HG03571 (cell line): Measurements from ENCODE around the gene HELZ2.
"Not testable (repeated sequence)": the region's sequence is repeated elsewhere in the genome, so short reads cannot be mapped to it uniquely, and the experiment has no call there.

ENCODE experiments used
- ATAC-seq: cut with Tn5 transposase; IDR thresholded peaks from one replicate; pipeline ENCODE4 v1.9.1; 2021; ENCODE audit not compliant: unreplicated experiment

HELZ2 gene

DNA sequence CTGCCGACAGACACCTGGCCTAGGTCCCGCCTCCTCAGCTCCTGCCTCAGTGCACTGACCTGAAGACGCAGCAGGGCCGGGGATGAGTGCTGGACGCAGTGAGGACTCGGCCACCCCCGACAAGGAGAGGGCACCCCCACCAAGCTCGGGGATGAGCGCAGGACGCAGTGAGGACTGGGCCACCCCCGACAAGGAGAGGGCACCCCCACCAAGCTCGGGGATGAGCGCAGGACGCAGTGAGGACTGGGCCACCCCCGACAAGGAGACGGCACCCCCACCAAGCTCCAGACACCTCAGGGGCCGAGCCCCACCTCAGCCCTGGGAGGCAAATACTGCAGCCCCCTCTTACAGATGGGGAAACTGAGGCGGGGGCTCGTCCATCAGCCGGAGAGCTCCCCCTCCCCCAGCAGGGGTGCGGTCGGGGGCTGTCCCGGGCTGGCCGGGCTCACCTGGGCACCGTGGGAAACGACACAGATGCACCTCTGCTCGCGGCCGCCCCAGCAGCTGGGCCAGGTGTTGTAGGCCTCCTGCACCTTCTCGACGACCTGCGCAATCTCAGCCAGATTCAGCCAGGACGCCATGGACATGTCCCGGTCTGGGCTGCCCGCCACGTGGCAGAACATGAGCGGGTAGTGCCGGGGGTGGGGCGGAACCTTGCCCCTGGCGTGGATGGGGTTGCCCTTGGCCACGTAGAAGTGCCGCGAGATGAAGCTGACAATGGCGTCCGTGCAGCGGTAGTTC, 7.5 kb downstream of the HELZ2 start:
- no peak for ATAC-seq

DNA sequence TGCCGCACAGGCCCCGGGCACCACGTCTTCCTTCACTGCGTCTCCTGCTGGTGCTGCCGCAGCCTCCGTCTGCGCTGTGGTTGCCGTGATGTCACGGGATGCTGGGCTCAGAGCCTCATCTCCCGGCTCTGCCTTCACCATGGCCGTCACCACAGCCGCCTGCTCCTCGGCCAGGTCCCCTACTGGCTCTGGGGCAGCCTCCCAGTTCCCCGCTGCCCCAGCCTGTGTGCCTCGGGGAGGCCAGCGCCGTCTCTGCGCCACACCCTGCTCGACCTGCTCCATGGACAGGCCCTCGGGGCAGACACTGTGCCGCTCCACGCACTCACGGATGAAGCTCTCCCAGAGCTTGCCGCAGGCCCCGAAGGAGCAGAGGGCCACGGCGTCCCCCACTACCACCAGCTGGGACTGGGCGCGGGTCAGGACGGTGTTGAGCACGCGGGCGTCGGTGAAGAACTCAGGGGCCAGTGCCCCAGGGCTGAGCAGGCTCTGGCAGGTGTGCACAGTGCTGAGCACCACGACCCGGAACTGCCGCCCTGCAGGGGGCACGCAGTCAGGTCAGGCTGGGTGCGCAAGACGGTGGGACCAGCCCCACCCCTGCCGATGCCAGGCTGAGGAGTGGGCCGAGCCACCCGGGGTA, 8.2 kb downstream of the HELZ2 start:
- ATAC-seq, result no peak

DNA sequence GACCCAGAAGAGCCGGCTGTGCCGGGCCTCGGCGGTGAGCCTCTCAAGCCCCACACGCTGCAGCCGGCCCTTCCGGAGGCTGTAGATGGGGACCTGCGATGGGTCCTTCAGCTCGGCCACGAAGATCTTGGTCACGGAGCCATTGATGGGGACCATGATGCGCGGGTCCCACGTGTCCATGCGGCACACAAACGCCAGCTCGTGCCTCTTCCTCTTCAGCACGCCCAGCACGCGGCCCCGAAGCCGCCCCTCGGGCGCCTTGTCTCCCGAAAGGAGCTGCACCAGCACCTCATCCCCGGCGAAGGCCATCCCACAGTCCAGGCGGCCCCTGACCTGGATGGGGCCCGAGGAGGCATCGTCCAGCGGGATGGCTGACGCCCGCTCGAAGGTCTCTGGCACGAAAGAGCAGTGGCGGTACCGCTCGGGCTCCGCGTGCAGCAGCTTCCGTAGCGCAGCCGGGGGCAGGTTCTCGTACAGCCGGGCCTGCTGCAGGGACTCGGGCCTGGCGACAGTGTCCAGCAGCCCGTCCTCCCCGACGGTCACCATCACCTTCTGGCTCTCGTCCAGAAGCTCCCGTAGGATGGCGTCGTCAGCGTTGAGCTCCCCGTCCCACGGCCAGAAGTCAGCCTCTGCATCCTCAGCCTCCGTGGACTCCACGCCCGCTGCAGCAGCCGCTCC, 8.9 kb downstream of the HELZ2 start:
- ATAC-seq, result no peak

DNA sequence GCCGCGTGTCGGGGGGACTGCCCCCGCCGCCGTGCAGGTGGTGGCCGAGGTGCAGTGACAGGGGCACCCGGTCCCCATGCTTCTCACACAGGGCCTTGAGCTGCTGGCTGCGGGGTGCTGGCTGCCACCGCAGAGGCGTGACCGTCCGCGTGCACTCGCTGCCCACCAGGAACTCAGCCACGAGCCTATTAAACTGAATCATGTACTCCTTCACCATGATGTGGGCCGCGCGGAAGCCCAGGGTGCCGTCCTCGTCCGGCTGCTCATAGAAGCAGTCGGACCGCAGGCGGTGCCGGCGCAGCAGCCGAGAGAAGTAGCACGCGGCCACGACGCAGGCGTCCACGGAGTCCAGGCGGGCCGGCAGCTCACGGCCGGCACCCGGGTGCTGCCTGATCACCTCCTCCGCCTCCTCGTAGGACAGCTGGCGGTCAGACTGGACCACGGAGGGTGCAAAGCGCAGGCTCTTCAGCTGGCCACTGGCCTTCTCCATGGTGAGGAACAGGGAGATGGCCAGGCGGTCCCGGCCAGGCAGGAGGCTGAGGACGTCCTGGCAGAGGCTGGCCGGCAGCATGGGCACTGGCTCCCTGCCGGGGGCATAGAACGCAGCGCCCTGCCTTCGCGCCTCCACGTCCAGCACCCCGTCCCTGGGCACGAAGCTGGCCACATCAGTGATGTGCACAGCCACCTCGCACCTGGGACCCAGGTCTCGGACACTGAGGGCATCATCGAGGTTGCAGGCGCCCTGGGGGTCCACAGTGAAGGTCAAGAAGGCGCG, 9.8 kb downstream of the HELZ2 start:
- no peak for ATAC-seq

DNA sequence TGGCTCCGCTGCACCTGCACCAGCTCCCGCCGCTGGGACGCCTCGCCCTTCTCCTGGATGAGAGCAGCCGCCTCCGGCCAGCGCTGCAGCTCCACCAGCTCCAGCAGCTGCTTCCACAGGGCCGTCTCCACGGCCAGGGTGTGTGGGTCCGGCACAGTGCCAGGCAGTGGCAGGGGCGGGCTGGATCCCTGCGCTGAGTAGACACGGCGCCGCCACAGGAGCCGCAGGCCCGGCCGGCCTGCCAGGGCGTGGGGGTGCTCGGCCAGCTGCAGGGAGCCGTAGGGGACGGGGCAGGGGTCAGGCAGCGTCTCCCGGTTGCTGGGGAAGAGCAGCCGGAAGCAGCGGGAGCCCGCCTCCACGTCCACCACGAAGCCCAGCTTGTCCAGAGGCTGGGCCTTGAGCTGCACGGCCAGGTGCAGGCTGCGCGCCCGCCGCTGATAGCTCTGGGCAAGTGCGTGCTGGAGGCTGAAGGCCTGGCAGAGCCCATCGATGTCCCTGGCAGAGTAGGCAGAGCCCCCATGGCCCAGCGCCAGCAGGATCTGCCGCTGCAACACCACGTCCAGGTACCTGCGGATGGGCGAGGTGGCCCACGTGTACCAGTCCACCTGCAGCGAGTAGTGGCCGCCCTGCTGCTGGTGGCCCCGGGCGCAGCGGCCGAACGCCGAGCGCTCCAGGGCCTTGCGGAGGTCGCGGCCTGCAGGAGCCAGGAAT, 10.7 kb downstream of the HELZ2 start:
- no peak for ATAC-seq

DNA sequence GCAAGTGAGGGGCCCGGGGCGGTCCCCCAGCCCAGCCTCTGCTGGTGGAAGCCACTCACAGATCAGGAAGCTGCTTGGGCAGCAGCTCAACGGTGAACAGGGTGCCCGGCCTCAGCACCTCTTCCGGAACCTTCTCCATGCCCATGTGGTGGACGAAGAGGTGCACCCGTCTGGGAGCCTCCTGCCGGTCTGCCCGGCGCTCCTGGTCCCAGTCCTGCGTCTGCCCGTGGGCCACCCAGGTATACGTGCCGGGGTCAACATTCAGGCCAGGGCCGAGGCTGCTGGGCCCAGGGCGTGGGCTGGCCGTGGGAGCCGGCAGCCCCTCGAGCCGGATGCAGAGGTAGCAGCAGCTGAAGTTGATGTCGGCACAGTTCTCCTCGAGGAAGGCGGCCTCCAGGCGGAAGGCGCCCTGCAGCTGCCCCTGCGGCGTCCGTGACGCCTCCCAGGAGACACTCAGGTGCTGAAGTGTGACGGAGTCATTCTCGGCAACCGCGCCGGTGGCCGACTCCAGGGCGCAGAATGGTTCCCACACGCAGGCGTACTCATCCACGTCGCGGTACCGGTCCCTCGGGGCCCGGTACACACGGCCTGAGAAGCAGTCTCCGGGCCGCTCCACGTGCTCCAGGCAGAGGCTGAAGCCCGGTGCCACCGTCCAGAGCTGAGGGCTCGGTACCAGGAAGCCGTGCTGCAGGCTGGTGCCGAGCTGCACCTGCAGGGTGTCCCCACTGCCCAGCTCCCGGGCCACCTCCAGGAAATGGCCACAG, 11.4 kb downstream of the HELZ2 start:
- no peak for ATAC-seq

DNA sequence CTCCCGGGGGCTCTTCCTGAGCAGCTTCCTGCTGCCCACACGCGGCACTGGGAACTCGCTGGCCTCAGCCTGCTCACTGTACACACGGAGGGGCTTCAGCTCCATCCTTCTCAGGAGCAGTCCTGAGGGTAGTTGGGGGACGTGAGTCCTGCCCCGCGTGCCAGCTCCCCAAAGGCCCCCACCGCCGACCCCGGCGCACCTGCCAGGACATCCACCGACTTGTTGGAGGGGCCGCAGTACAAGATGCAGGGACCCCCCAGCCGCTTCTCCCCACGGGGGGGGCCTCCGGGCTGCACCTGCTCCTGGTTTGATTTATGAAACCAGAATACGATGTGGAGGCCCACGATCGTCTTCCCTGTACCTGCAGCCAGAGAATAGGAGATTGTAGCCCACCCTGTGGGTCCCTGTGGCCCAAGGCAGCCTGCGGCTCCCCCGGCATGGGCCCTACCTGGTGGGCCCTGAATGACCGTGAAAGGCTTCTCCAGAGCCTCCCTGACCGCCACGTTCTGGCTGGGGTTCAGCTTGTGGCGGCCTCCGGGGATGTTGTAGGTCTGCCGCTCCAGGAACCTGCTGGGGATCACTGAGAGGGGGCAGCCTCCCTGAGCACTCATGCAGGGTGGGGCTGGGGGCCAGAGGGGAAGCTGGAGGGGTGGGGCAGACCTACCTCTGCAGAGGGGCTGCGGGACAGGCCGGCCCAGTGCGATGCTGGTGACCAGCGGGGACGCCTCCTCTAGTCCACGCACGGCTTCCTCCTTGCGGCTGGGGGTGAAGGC, 12.2 kb downstream of the HELZ2 start:
- no peak for ATAC-seq

DNA sequence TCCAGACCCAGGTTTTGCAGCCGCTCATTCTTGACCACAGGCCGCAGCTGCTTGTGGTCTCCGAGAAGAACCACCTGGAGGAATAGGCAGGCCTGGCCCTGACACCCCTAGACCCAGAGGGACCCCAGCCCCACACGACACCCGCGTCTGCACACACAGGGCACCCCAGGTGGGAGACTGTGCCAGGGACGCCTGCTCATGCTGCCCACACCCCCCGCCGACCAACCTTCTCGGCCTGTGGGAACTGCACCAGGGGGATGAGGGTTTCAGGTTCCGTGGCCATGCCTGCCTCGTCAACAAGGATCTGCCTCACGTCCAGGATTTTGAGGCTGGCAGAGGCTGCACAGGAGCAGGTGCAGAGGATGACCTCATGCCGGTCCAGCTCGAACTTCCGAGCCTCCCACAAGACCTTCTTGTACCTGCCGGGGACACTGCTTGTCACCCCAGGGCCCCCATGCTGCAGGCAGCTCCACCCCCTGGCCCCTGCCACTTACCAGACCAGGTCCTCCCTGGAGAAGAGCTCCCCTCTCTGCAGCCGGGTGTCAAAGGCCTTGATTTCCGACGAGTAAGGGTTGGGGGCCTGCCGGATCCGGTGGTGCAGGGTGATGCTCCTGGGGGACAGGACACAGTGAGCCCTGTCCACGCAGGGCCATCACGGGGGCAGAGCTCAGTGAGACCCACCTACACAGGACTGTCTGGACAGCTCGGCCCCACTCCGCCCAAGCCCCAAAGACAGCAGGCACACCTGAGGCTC, 13.0 kb downstream of the HELZ2 start:
- no peak for ATAC-seq

DNA sequence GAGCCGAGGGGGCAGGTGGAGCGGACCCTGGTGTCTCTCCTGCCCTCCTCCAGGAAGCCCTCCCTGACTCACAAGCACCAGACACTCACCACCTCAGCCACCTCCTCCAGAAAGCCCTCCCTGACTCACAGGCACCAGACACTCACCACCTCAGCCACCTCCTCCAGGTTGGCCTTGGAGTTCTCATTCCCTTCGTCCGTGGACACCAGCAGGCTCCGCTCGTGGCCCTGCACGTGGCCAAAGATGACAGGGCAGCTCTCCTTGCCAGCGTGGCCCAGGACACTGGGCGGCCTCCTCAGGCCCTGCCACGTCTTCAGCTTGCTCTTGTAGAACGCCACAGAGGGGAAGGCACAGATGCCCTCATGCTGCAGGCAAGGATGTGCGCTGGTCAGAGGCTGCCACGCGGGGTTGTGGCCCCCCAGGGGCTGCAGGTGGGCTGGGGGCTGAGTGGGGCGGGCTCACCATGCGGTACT, 13.7 kb downstream of the HELZ2 start:
- ATAC-seq, result no peak

DNA sequence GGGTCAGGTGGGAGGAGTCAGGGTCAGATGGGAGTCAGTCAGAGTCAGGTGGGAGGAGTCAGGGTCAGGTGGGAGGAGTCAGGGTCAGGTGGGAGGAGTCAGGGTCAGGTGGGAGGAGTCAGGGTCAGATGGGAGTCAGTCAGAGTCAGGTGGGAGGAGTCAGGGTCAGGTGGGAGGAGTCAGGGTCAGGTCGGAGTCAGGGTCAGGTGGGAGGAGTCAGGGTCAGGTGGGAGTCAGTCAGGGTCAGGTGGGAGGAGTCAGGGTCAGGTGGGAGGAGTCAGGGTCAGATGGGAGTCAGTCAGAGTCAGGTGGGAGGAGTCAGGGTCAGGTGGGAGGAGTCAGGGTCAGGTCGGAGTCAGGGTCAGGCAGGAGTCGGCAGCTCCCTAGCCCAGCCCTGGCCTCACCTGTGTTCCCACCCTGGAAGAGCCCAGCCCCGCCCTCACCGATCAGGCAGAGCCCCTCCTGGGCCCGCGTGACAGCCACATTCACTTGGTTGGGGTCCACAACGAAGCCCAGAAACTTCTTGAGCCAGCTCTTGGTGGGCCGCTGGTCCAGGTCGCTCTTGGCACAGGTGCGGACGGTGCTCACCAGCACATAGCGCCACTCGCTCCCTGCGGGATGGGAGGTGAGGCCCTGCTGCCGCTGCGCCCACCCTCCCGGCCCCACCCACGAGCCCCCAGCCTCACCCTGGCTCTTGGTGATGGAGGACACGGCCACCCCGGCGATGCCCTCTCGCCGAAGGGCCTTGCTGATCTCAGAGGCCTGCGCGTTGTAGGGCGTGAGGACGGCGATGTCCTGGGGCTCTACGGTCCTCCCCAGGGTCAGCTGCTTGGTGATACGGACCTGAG, 14.3 kb downstream of the HELZ2 start:
- ATAC-seq, result not testable (repeated sequence)

DNA sequence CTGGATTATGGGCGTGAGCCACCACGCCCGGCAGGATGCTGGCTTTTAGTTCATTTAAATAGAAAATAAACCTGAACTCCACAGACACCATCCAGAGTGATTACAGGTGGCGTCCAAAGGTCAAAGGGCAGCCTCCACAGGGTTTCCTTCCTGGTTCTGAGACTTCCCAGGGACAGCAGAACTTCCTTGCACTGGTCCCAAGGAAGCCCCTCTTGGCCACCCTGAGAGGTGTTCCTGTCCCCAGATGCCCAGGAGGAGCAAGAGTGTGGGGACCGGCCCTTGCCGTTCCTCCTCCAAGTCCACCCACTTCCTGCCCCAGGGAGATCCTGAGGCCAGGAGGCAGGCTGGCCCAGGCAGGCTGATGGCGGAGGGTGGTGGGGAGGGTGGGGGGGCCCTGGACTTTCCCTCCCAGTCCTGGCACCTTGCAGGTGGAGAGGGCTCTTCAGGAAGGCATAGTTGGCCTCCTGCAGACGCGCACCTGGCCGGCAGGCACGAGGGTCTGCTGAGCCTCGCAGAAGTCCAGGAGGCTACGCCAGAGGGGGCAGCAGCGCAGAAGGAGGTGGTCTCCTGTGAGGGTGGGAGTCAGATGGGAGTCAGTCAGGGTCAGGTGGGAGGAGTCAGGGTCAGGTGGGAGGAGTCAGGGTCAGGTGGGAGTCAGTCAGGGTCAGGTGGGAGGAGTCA, 15.1 kb downstream of the HELZ2 start:
- ATAC-seq, result no peak

DNA sequence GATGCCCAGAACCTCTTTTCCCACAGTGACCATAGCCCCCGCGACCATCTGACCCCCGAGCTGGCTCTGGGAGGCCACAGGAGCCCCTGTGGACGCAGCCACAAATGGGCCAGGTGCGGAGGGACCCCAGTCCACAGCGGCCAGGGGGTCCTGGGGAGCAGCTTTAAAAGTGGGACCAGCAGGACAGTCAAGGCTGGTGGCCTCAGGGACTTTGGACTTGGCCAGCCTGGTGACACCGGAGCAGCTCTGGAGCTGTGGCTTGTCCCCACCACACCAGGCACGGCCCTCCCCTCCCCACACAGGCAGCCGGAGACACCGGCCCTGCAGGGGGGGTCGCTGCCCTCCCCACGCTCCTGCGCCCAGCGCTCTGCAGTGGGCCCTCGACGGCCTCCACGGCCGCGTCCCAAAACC, 16.6 kb downstream of the HELZ2 start:
- ATAC-seq, result no peak

DNA sequence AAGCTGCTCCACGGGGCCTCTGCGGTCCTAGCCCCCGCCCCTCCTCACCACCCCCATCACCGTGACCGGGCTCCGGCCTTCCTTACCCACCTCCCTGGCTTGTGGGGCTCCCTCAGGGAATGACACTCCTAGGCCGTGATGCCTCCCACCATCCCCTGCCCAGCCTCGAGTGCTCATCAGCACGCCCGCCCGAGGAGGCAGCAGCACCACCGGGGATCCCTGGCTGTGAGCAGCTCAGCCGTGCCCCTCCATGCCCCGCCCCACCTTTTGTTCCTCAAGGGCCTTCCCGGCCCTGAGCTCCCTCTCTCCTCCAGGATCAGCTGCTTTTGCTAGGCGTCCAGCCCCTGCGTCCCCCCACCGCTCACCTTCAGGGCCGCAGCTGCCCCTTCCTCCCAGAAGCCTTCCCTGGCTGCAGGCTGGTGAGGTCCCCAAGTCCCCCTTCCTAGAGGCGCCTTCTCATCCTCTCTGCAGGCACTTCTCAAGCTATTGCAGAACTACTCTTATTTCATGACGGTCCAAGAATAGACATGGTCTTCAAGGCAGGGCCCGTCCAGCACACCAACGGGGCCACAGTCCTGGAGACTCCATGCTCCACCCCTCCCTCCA, 17.1 kb downstream of the HELZ2 start:
- no peak for ATAC-seq

DNA sequence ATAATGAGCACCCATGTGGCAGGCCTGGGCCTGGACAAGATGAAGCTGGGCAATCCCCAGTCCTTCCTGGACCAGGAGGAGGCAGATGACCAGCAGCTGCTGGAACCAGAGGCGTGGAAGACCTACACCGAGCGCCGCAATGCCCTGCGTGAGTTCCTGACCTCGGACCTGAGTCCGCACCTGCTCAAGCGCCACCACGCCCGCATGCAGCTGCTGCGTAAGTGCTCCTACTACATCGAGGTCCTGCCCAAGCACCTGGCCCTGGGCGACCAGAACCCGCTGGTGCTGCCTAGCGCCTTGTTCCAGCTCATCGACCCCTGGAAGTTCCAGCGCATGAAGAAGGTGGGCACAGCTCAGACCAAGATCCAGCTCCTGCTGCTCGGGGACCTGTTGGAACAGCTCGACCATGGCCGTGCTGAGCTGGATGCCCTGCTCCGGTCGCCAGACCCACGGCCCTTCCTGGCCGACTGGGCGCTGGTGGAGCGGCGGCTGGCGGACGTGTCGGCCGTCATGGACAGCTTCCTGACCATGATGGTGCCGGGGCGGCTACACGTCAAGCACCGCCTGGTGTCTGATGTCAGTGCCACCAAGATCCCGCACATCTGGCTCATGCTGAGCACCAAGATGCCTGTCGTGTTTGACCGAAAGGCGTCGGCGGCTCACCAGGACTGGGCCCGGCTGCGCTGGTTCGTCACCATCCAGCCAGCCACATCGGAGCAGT, 18.2 kb downstream of the HELZ2 start:
- no peak for ATAC-seq

DNA sequence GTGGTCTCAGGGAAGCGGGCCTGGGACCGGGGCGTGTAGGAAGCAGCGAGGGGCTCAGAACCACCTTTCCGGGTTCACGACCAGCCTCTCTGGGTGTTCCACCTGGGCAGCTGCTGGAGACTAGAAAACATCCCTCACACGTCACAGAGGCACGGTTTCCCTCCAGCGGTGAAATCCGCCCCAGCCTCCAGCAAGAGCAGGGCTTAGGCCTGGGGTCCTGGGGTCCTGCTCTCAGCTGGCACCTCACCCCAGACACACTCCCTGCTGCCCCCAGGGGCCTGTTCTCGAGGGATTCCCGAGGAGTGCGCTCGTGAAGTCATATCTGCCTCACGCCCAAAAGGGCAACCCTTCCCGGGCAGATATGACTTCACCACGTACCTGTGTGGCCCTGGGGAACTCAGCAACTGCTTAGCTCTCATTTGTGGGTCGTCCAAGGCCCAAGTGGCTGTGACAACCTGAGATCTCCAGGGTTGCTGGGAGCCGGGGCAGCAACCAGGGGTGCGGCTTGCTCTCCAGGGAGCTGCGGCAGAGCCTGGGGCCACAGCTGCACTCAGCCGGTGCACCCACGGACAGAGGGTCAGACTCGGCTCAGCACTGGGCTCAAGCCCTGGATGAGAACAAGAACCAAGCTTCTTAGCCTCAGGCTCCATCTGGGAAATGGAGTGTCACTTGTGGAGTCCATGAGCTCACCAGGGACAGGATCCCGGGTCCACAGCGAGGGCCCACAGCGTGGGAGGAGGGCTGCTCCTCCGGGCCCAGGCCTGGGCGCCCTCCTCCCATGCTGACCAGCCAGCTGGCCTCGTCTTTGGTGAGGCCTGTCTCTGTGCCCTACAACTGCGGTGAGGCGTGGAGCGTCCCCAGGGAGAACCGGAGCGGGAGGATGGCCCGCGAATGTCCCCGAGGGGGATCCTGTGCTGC, 19.4 kb downstream of the HELZ2 start:
- ATAC-seq, result no peak
